ENCODE results near the gene WDR86. TPM values are rescaled to one million over a fixed set of nuclear protein-coding genes. Genes with fewer than 3 reads are reported as not detected.

The WDR86 gene
- total RNA-seq, 1 experiment from 2014 or later: 0.86 TPM

- Histone ChIP-seq H3K27ac (ENCODE audit: low read depth, low read length, poor library complexity, severe bottlenecking) (no peak overlapping the region), H3K4me3 (ENCODE audit: low read depth, low read length, poor library complexity, severe bottlenecking) (no peak overlapping the region), H3K9me3 (ENCODE audit: low read depth, low read length, poor library complexity, severe bottlenecking) (no peaks in the 10 kb centered on the region), H3K36me3 (ENCODE audit: insufficient read depth, low read length, poor library complexity, severe bottlenecking) (no peaks in the 10 kb centered on the region), H3K4me1 (ENCODE audit: insufficient read depth, low read length, poor library complexity, severe bottlenecking) (peaks cover 7% of the 10 kb centered on the region), H3K27me3 (replicated peaks; ENCODE audit: insufficient read depth, low read depth, low read length, poor library complexity) (peaks cover 16% of the 10 kb centered on the region)
- intact Hi-C loops (cut with micrococcal nuclease; ENCODE audit: unreplicated experiment): no loop called here
- TF ChIP-seq EZH2 (IDR thresholded peaks at IDR 0.05; ENCODE audit: borderline replicate concordance, low read depth, low read length, poor library complexity, severe bottlenecking): no peak
- TF ChIP-seq, protein P1, sequence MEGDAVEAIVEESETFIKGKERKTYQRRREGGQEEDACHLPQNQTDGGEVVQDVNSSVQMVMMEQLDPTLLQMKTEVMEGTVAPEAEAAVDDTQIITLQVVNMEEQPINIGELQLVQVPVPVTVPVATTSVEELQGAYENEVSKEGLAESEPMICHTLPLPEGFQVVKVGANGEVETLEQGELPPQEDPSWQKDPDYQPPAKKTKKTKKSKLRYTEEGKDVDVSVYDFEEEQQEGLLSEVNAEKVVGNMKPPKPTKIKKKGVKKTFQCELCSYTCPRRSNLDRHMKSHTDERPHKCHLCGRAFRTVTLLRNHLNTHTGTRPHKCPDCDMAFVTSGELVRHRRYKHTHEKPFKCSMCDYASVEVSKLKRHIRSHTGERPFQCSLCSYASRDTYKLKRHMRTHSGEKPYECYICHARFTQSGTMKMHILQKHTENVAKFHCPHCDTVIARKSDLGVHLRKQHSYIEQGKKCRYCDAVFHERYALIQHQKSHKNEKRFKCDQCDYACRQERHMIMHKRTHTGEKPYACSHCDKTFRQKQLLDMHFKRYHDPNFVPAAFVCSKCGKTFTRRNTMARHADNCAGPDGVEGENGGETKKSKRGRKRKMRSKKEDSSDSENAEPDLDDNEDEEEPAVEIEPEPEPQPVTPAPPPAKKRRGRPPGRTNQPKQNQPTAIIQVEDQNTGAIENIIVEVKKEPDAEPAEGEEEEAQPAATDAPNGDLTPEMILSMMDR (conservative IDR thresholded peaks at IDR 0.05; ENCODE audit: low read depth, low read length): no peak
- CTCF ChIA-PET: no interaction called here
- POLR2A ChIA-PET (ENCODE audit: low non-redundant PET): no interaction called here
- no TSS peak for BruUV-seq (replicated peaks)
- no peak for DNase-seq (ENCODE audit: low spot score)
Observed at GRCh38 chr7:151386301-151387160, 23.3 kb downstream of the WDR86 start.

- CTCF ChIA-PET: no interaction called here
Observed at GRCh38 chr7:151385626-151386300, 24.1 kb downstream of the WDR86 start.

GRCh38 chr7:151384776-151385625 is 24.8 kb downstream of the WDR86 start:
- Histone ChIP-seq H3K27ac (ENCODE audit: low read depth, low read length, poor library complexity, severe bottlenecking) (no peak overlapping the region), H3K27me3 (replicated peaks; ENCODE audit: insufficient read depth, low read depth, low read length, poor library complexity) (peaks cover 22% of the 10 kb centered on the region), H3K4me1 (ENCODE audit: insufficient read depth, low read length, poor library complexity, severe bottlenecking) (peaks cover 10% of the 10 kb centered on the region), H3K4me3 (ENCODE audit: low read depth, low read length, poor library complexity, severe bottlenecking) (no peak overlapping the region), H3K9me3 (ENCODE audit: low read depth, low read length, poor library complexity, severe bottlenecking) (no peaks in the 10 kb centered on the region), H3K36me3 (ENCODE audit: insufficient read depth, low read length, poor library complexity, severe bottlenecking) (no peaks in the 10 kb centered on the region)
- intact Hi-C loops (cut with micrococcal nuclease; ENCODE audit: unreplicated experiment): no loop called here
- no TSS peak for BruUV-seq (replicated peaks)
- POLR2A ChIA-PET (ENCODE audit: low non-redundant PET): no interaction called here
- CTCF ChIA-PET: no interaction called here
- no peak for TF ChIP-seq EZH2 (IDR thresholded peaks at IDR 0.05; ENCODE audit: borderline replicate concordance, low read depth, low read length, poor library complexity, severe bottlenecking)
- TF ChIP-seq, protein P1 (conservative IDR thresholded peaks at IDR 0.05; ENCODE audit: low read depth, low read length): no peak
- no peak for DNase-seq (ENCODE audit: low spot score)

More at GRCh38 chr7:151385626-151386300, 24.1 kb downstream of the WDR86 start:
- H3K27ac ChIP-seq (ENCODE audit: low read depth, low read length, poor library complexity, severe bottlenecking): no peak overlapping the region
- H3K9me3 ChIP-seq (ENCODE audit: low read depth, low read length, poor library complexity, severe bottlenecking): no peaks in the 10 kb centered on the region
- POLR2A ChIA-PET (ENCODE audit: low non-redundant PET): no interaction called here
- TF ChIP-seq EZH2 (IDR thresholded peaks at IDR 0.05; ENCODE audit: borderline replicate concordance, low read depth, low read length, poor library complexity, severe bottlenecking): no peak
- TF ChIP-seq, protein P1 (conservative IDR thresholded peaks at IDR 0.05; ENCODE audit: low read depth, low read length): no peak
- peaks cover 10% of the 10 kb centered on the region for H3K4me1 ChIP-seq (ENCODE audit: insufficient read depth, low read length, poor library complexity, severe bottlenecking)
- no peaks in the 10 kb centered on the region for H3K36me3 ChIP-seq (ENCODE audit: insufficient read depth, low read length, poor library complexity, severe bottlenecking)
- no peak overlapping the region for H3K4me3 ChIP-seq (ENCODE audit: low read depth, low read length, poor library complexity, severe bottlenecking)
- intact Hi-C loops (cut with micrococcal nuclease; ENCODE audit: unreplicated experiment): no loop called here
- H3K27me3 ChIP-seq (replicated peaks; ENCODE audit: insufficient read depth, low read depth, low read length, poor library complexity): peaks cover 22% of the 10 kb centered on the region
- DNase-seq (ENCODE audit: low spot score): no peak
- no TSS peak for BruUV-seq (replicated peaks)

Measured in A673 (cell line).